HCT116 (cell line): ENCODE measurements around the gene GSTA2. TPM values are rescaled to one million over a fixed set of nuclear protein-coding genes. Genes with fewer than 3 reads are reported as not detected.

Source experiments
- ATAC-seq: fragments of 200-7000 bp; cut with Tn5 transposase; 2 replicates; pipeline ENCODE4 v1.9.1; 2020; ENCODE audit warnings: mild to moderate bottlenecking, moderate library complexity
- BruUV-seq: library from RNA; stranded (reverse); fragments of 400-500 nt; replicated peaks from 2 replicates; lab custom pipeline; 2021; lab: Mats Ljungman, UMichigan
- CTCF ChIA-PET: fragments of 300-600 bp; sonication (Branson Sonifier 250); formaldehyde crosslinking; loops from one replicate; lab custom pipeline; 2021; ENCODE audit warnings: antibody characterized with exemption; lab: Charles Lee
- POLR2A ChIA-PET: fragments of 300-600, 350-600 bp; sonication (Branson Sonifier 250); formaldehyde crosslinking; loops from one replicate; lab custom pipeline; 2021; ENCODE audit warnings: antibody characterized with exemption; lab: Charles Lee
- RAD21 ChIA-PET, 2 experiments: fragments of 300-600 bp; sonication (Branson Sonifier 250); formaldehyde crosslinking; loops; one replicate each; lab custom pipeline; 2023; ENCODE audit warnings: low total read pairs in 2 of 2; ENCODE audit not compliant: uncharacterized antibody in 2 of 2, unreplicated experiment in 2 of 2, low non-redundant PET in 1 of 2; lab: Charles Lee
- DNase-seq: peaks from one replicate; pipeline ENCODE4 v3.0.0-alpha.2; 2010; ENCODE audit warnings: low read depth, low spot score
- H2AFZ ChIP-seq: fragments of 200-600 bp; shearing (Covaris generic), sonication (generic); 2 replicates; pipeline ENCODE4 v1.6.1; 2017; ENCODE audit warnings: low read depth, mixed run types, mixed read lengths, antibody characterized with exemption, low read length; ENCODE audit not compliant: poor library complexity, severe bottlenecking
- H3K27ac ChIP-seq: 2 replicates; pipeline ENCODE4 v1.5.1; 2012; ENCODE audit warnings: low read depth, low read length
- H3K27me3 ChIP-seq: fragments of 200-600 bp; sonication (generic); 2 replicates; pipeline ENCODE4 v1.6.1; 2016; ENCODE audit warnings: mixed run types, low read length, mixed read lengths; ENCODE audit not compliant: insufficient read depth
- H3K36me3 ChIP-seq, 2 experiments: fragments of 200-500 bp in 1 of 2; fragments of 200-600 bp in 1 of 2; sonication (Bioruptor generic) in 1 of 2; sonication (generic) in 1 of 2; 2 replicates each; pipeline versions ENCODE4 v1.5.1 to v1.6.1; 2014 to 2016; ENCODE audit warnings: low read length in 2 of 2, inconsistent platforms in 1 of 2, mixed read lengths in 1 of 2, mixed run types in 1 of 2; ENCODE audit not compliant: insufficient read depth in 2 of 2, control insufficient read depth in 1 of 2
- H3K4me1 ChIP-seq, 2 experiments: fragments of 200-600 bp in 1 of 2; sonication (generic) in 1 of 2; 2 replicates each; pipeline versions ENCODE4 v1.5.1 to v1.6.1; 2012 to 2017; ENCODE audit warnings: low read length in 2 of 2, inconsistent platforms in 1 of 2, mild to moderate bottlenecking in 1 of 2, mixed read lengths in 1 of 2, mixed run types in 1 of 2, moderate library complexity in 1 of 2; ENCODE audit not compliant: insufficient read depth in 2 of 2, control insufficient read depth in 1 of 2
- H3K4me2 ChIP-seq: fragments of 200-600 bp; sonication (generic); 2 replicates; pipeline ENCODE4 v1.6.1; 2017; ENCODE audit warnings: mixed run types, low read length, mixed read lengths
- H3K4me3 ChIP-seq, 2 experiments: fragments of 200-600 bp in 1 of 2; sonication (generic) in 1 of 2; replicated peaks in 1 of 2; 2 replicates each; pipeline ENCODE4 v1.5.1; 2011 to 2016; ENCODE audit warnings: low read length in 2 of 2, control low read depth in 1 of 2, low read depth in 1 of 2, mild to moderate bottlenecking in 1 of 2, mixed read lengths in 1 of 2, mixed run types in 1 of 2
- H3K79me2 ChIP-seq: fragments of 200-600 bp; sonication (generic); 2 replicates; pipeline ENCODE4 v1.6.1; 2017; ENCODE audit warnings: mild to moderate bottlenecking, mixed run types, low read length, moderate library complexity, mixed read lengths; ENCODE audit not compliant: insufficient read depth
- H3K9ac ChIP-seq: fragments of 200-600 bp; sonication (generic); 2 replicates; pipeline ENCODE4 v1.6.1; 2016; ENCODE audit warnings: low read length, mixed read lengths
- H3K9me2 ChIP-seq: fragments of 200-600 bp; sonication (generic), shearing (Covaris generic); 2 replicates; pipeline ENCODE4 v1.6.1; 2017; ENCODE audit warnings: mixed run types, mild to moderate bottlenecking, moderate library complexity; ENCODE audit not compliant: insufficient read depth
- H3K9me3 ChIP-seq, 2 experiments: fragments of 200-500 bp in 1 of 2; fragments of 200-600 bp in 1 of 2; sonication (Bioruptor generic) in 1 of 2; sonication (generic) in 1 of 2; 2 replicates each; pipeline ENCODE4 v1.6.1; 2014 to 2017; ENCODE audit warnings: low read length in 2 of 2, mixed read lengths in 2 of 2, inconsistent platforms in 1 of 2, low read depth in 1 of 2, mild to moderate bottlenecking in 1 of 2, mixed run types in 1 of 2, moderate library complexity in 1 of 2; ENCODE audit not compliant: control insufficient read depth in 1 of 2, insufficient read depth in 1 of 2
- H4K20me1 ChIP-seq: fragments of 200-600 bp; sonication (generic), shearing (Covaris generic); 2 replicates; pipeline ENCODE4 v1.6.1; 2017; ENCODE audit warnings: mixed run types, mild to moderate bottlenecking, moderate library complexity; ENCODE audit not compliant: insufficient read depth
- CBX3 ChIP-seq: IDR thresholded peaks from 2 replicates; pipeline ENCODE4 v1.6.1; 2012; ENCODE audit warnings: low read depth
- CEBPB ChIP-seq: IDR thresholded peaks from 2 replicates; pipeline ENCODE4 v1.6.1; 2012; ENCODE audit warnings: low read depth
- EGR1 ChIP-seq: IDR thresholded peaks from 2 replicates; pipeline ENCODE4 v1.6.1; 2012; ENCODE audit warnings: low read depth
- ELF1 ChIP-seq: IDR thresholded peaks from 2 replicates; pipeline ENCODE4 v1.6.1; 2012; ENCODE audit warnings: low read depth, borderline replicate concordance
- EZH2phosphoT487 ChIP-seq: fragments of 200-600 bp; IDR thresholded peaks from 2 replicates; pipeline ENCODE4 v1.6.1; 2018; ENCODE audit warnings: antibody characterized with exemption, borderline replicate concordance
- FOSL1 ChIP-seq: IDR thresholded peaks from 2 replicates; pipeline ENCODE4 v1.6.1; 2012; ENCODE audit warnings: low read depth
- JUND ChIP-seq: IDR thresholded peaks from 2 replicates; pipeline ENCODE4 v1.6.1; 2012
- POLR2A ChIP-seq: IDR thresholded peaks from 2 replicates; pipeline ENCODE4 v1.7.0; 2011; ENCODE audit warnings: borderline replicate concordance; ENCODE audit not compliant: insufficient read depth, insufficient read length; ENCODE audit errors: extremely low read depth
- POLR2AphosphoS5 ChIP-seq: IDR thresholded peaks from 2 replicates; pipeline ENCODE4 v1.6.1; 2011; ENCODE audit warnings: mild to moderate bottlenecking, low read depth, low read length, moderate library complexity
- RAD21 ChIP-seq: IDR thresholded peaks from 2 replicates; pipeline ENCODE4 v1.6.1; 2012; ENCODE audit warnings: low read depth, mild to moderate bottlenecking
- SIN3A ChIP-seq: IDR thresholded peaks from 2 replicates; pipeline ENCODE4 v1.6.1; 2012; ENCODE audit warnings: low read depth
- SP1 ChIP-seq: IDR thresholded peaks from 2 replicates; pipeline ENCODE4 v1.6.1; 2012; ENCODE audit warnings: low read depth
- SRF ChIP-seq: IDR thresholded peaks from 2 replicates; pipeline ENCODE4 v1.6.1; 2012; ENCODE audit warnings: low read depth
- TCF7L2 ChIP-seq: IDR thresholded peaks from 2 replicates; pipeline ENCODE4 v1.7.0; 2011; ENCODE audit warnings: borderline replicate concordance, inconsistent platforms; ENCODE audit not compliant: insufficient read depth, insufficient read length; ENCODE audit errors: extremely low read depth
- YY1 ChIP-seq: IDR thresholded peaks from 2 replicates; pipeline ENCODE4 v1.6.1; 2011; ENCODE audit warnings: low read length, low read depth, moderate library complexity, mild to moderate bottlenecking; ENCODE audit not compliant: insufficient replicate concordance; ENCODE audit errors: extremely low read depth
- ZFX ChIP-seq: fragments of 450-650 bp; IDR thresholded peaks from 2 replicates; pipeline ENCODE4 v1.6.1; 2017
- intact Hi-C: fragments of 100-400 bp; cut with micrococcal nuclease; formaldehyde crosslinking; loops from 2 replicates; pipeline ENCODE4 v1.10.0; 2022
- total RNA-seq: library from RNA; stranded (reverse); gene quantifications from one replicate; pipeline ENCODE4 v1.2.1, GENCODE V29; 2021; ENCODE audit not compliant: unreplicated experiment
- TF ChIP-seq, protein P1 (sequence below): IDR thresholded peaks from 2 replicates; pipeline ENCODE4 v1.6.1; 2012; ENCODE audit warnings: low read depth
- TF ChIP-seq, protein P2 (sequence below): IDR thresholded peaks from 2 replicates; pipeline ENCODE4 v1.6.1; 2012
- TF ChIP-seq, protein P3 (sequence below): IDR thresholded peaks from 2 replicates; pipeline ENCODE4 v1.6.1; 2012
- TF ChIP-seq, protein P4 (sequence below): IDR thresholded peaks from 2 replicates; pipeline ENCODE4 v1.6.1; 2011; ENCODE audit warnings: mild to moderate bottlenecking, low read length, moderate library complexity; ENCODE audit not compliant: insufficient replicate concordance; ENCODE audit errors: extremely low read depth

GSTA2 gene
- total RNA-seq, 1 experiment from 2014 or later: not detected

DNA sequence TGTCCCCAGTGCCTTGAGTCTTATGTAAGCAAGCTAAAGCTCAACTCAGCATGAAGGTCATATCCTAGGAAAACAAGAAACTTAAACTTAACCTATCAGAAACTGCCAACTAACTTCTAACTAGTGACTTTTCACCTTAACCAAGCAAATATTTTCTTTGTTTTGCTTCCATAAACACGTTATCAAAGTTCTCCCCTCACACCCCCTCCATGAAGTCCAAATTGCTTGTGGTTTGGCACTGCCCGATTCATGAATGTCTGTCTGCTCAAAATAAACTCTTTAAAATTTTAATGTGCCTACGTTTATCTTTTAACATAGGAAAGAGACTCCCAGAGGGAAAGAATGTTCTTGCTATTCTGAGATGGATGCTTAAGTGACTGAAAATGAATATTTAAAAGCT, 34.9 kb downstream of the GSTA2 start:
- Histone ChIP-seq H3K27ac (no peak overlapping the region), H3K9me2 (no peaks in the 10 kb centered on the region), H2AFZ (no peak overlapping the region), H4K20me1 (no peaks in the 10 kb centered on the region), H3K9ac (no peak overlapping the region), H3K4me1 (peaks cover 0 to 15% of the 10 kb centered on the region in 2 experiments; a peak in 1 of 4 replicates), H3K9me3 (no peaks in the 10 kb centered on the region), H3K27me3 (no peaks in the 10 kb centered on the region), H3K4me2 (no peak overlapping the region)
- BruUV-seq: no TSS peak
- TF ChIP-seq FOSL1 (no peak), SIN3A (no peak), EGR1 (no peak), CBX3 (no peak), TCF7L2 (no peak), POLR2A (no peak), RAD21 (no peak), ELF1 (no peak), SP1 (no peak), YY1 (no peak), JUND (no peak), POLR2AphosphoS5 (no peak), EZH2phosphoT487 (no peak), CEBPB (no peak), ZFX (no peak), SRF (no peak)
- TF ChIP-seq, protein P1, sequence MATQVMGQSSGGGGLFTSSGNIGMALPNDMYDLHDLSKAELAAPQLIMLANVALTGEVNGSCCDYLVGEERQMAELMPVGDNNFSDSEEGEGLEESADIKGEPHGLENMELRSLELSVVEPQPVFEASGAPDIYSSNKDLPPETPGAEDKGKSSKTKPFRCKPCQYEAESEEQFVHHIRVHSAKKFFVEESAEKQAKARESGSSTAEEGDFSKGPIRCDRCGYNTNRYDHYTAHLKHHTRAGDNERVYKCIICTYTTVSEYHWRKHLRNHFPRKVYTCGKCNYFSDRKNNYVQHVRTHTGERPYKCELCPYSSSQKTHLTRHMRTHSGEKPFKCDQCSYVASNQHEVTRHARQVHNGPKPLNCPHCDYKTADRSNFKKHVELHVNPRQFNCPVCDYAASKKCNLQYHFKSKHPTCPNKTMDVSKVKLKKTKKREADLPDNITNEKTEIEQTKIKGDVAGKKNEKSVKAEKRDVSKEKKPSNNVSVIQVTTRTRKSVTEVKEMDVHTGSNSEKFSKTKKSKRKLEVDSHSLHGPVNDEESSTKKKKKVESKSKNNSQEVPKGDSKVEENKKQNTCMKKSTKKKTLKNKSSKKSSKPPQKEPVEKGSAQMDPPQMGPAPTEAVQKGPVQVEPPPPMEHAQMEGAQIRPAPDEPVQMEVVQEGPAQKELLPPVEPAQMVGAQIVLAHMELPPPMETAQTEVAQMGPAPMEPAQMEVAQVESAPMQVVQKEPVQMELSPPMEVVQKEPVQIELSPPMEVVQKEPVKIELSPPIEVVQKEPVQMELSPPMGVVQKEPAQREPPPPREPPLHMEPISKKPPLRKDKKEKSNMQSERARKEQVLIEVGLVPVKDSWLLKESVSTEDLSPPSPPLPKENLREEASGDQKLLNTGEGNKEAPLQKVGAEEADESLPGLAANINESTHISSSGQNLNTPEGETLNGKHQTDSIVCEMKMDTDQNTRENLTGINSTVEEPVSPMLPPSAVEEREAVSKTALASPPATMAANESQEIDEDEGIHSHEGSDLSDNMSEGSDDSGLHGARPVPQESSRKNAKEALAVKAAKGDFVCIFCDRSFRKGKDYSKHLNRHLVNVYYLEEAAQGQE: no peak
- TF ChIP-seq, protein P2, sequence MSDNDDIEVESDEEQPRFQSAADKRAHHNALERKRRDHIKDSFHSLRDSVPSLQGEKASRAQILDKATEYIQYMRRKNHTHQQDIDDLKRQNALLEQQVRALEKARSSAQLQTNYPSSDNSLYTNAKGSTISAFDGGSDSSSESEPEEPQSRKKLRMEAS: no peak
- TF ChIP-seq, protein P3, sequence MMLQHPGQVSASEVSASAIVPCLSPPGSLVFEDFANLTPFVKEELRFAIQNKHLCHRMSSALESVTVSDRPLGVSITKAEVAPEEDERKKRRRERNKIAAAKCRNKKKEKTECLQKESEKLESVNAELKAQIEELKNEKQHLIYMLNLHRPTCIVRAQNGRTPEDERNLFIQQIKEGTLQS: no peak
- TF ChIP-seq, protein P4, sequence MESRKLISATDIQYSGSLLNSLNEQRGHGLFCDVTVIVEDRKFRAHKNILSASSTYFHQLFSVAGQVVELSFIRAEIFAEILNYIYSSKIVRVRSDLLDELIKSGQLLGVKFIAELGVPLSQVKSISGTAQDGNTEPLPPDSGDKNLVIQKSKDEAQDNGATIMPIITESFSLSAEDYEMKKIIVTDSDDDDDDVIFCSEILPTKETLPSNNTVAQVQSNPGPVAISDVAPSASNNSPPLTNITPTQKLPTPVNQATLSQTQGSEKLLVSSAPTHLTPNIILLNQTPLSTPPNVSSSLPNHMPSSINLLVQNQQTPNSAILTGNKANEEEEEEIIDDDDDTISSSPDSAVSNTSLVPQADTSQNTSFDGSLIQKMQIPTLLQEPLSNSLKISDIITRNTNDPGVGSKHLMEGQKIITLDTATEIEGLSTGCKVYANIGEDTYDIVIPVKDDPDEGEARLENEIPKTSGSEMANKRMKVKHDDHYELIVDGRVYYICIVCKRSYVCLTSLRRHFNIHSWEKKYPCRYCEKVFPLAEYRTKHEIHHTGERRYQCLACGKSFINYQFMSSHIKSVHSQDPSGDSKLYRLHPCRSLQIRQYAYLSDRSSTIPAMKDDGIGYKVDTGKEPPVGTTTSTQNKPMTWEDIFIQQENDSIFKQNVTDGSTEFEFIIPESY: no peak
- TF ChIP-seq, all 23 proteins: peak for 0
- DNase-seq (no peak), ATAC-seq (no peak)
- CTCF ChIA-PET: no interaction called here
- intact Hi-C loops: no loop called here
- POLR2A ChIA-PET: no interaction called here
- RAD21 ChIA-PET: no interaction called here
- Histone ChIP-seq H3K36me3 (no peaks in the 10 kb centered on the region), H3K4me3 (no peak overlapping the region), H3K79me2 (no peaks in the 10 kb centered on the region)
